Panc1 (cell line): ENCODE data around the gene POU4F3.

Experiments used
- POLR2AphosphoS5 ChIP-seq: IDR thresholded peaks from 2 replicates; pipeline ENCODE4 v1.6.1; 2012; ENCODE audit warnings: mild to moderate bottlenecking, low read depth, low read length, moderate library complexity
- TCF7L2 ChIP-seq: IDR thresholded peaks from 2 replicates; pipeline ENCODE4 v1.6.1; 2011; ENCODE audit warnings: mild to moderate bottlenecking, low read depth, low read length, inconsistent platforms
- TF ChIP-seq, protein P1 (sequence below): fragments of 450-650 bp; IDR thresholded peaks from 2 replicates; pipeline ENCODE4 v1.5.1; 2017; ENCODE audit warnings: mild to moderate bottlenecking

DNA sequence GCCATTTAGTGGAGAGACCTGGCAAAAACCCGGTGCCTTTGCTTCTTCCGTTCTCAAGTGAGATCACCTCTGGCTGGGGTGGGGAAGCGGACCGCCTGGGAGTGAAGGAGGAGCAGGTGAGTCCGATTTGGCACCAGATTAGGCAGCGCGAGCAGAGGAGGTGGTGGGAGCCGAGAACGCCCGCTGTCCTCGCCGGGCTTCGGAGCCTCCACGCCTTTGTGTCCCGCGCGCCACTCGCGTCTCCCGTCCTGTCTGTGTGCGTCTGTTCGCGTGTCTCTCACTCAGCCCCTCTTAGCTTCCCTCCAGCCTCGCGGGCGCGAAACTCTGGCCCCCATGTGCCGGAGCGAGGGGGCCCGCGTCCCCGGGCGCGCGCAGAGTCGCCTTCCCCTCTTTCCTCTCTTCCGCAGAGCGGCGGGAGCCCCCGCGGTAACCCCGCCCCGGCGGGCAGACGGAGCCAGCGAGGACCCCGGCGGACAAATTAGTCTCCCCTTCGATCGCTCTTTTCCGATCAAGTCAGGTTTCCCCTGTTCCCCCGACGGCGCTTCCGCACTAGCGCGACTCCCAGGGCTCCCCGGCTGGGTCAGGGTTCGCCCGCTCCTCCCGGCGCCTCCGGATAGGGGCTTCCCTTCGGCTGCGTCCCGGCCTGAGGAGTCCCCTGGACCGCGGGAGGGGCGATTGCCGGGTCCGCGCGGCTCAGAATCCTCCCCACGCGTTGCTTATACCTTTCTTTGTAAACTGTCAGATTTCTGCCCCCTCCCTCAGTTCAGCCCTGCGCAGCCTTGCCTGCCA, 7.1 kb downstream of the POU4F3 start:
- TF ChIP-seq, protein P1, sequence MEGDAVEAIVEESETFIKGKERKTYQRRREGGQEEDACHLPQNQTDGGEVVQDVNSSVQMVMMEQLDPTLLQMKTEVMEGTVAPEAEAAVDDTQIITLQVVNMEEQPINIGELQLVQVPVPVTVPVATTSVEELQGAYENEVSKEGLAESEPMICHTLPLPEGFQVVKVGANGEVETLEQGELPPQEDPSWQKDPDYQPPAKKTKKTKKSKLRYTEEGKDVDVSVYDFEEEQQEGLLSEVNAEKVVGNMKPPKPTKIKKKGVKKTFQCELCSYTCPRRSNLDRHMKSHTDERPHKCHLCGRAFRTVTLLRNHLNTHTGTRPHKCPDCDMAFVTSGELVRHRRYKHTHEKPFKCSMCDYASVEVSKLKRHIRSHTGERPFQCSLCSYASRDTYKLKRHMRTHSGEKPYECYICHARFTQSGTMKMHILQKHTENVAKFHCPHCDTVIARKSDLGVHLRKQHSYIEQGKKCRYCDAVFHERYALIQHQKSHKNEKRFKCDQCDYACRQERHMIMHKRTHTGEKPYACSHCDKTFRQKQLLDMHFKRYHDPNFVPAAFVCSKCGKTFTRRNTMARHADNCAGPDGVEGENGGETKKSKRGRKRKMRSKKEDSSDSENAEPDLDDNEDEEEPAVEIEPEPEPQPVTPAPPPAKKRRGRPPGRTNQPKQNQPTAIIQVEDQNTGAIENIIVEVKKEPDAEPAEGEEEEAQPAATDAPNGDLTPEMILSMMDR: no peak
- TF ChIP-seq POLR2AphosphoS5 (no peak), TCF7L2 (no peak)
